Measurements from ENCODE around the gene ICE2.

ICE2 gene

GRCh38 chr15:60477916-60478565 is 901 bp downstream of the ICE2 start:
- DNase-seq (ENCODE audit: low read depth, low spot score): no peak
- Histone ChIP-seq H3K27me3 (ENCODE audit: insufficient read depth, insufficient read length) (no peaks in the 10 kb centered on the region), H3K4me3 (ENCODE audit: insufficient read length, low read depth) (peak overlapping the region; percentile 94), H3K9me3 (ENCODE audit: insufficient read depth, low read length) (no peaks in the 10 kb centered on the region), H3K36me3 (ENCODE audit: insufficient read depth, insufficient read length, low read length) (peaks cover 36% of the 10 kb centered on the region), H3K4me1 (ENCODE audit: insufficient read depth, insufficient read length) (no peaks in the 10 kb centered on the region), H3K9ac (ENCODE audit: insufficient read length, low read depth) (peak overlapping the region; percentile 98)
- no peak for TF ChIP-seq SUZ12 (IDR thresholded peaks at IDR 0.05; ENCODE audit: extremely low read depth, insufficient read depth, insufficient read length)
- TF ChIP-seq YY1 (IDR thresholded peaks at IDR 0.05; ENCODE audit: insufficient read depth, insufficient read length): no peak

- Histone ChIP-seq H3K9me3 (ENCODE audit: insufficient read depth, low read length) (no peaks in the 10 kb centered on the region), H3K9ac (ENCODE audit: insufficient read length, low read depth) (no peak overlapping the region), H3K36me3 (ENCODE audit: insufficient read depth, insufficient read length, low read length) (peaks cover 45% of the 10 kb centered on the region), H3K27me3 (ENCODE audit: insufficient read depth, insufficient read length) (no peaks in the 10 kb centered on the region), H3K4me1 (ENCODE audit: insufficient read depth, insufficient read length) (no peaks in the 10 kb centered on the region), H3K4me3 (ENCODE audit: insufficient read length, low read depth) (no peak overlapping the region)
- DNase-seq (ENCODE audit: low read depth, low spot score): no peak
- no peak for TF ChIP-seq ZNF274 (IDR thresholded peaks at IDR 0.05; ENCODE audit: low read depth, low read length)
- TF ChIP-seq YY1 (IDR thresholded peaks at IDR 0.05; ENCODE audit: insufficient read depth, insufficient read length): no peak
- no peak for TF ChIP-seq SUZ12 (IDR thresholded peaks at IDR 0.05; ENCODE audit: extremely low read depth, insufficient read depth, insufficient read length)
Measured at GRCh38 chr15:60477164-60477563, 1.8 kb downstream of the ICE2 start.

- no peak overlapping the region for H3K4me3 ChIP-seq (ENCODE audit: insufficient read length, low read depth)
- no peak for TF ChIP-seq SUZ12 (IDR thresholded peaks at IDR 0.05; ENCODE audit: extremely low read depth, insufficient read depth, insufficient read length)
- TF ChIP-seq ZNF274 (IDR thresholded peaks at IDR 0.05; ENCODE audit: low read depth, low read length): no peak
- TF ChIP-seq YY1 (IDR thresholded peaks at IDR 0.05; ENCODE audit: insufficient read depth, insufficient read length): no peak
- no peak overlapping the region for H3K9ac ChIP-seq (ENCODE audit: insufficient read length, low read depth)
- peaks cover 46% of the 10 kb centered on the region for H3K36me3 ChIP-seq (ENCODE audit: insufficient read depth, insufficient read length, low read length)
- no peaks in the 10 kb centered on the region for H3K9me3 ChIP-seq (ENCODE audit: insufficient read depth, low read length)
- no peak for DNase-seq (ENCODE audit: low read depth, low spot score)
- no peaks in the 10 kb centered on the region for H3K4me1 ChIP-seq (ENCODE audit: insufficient read depth, insufficient read length)
- no peaks in the 10 kb centered on the region for H3K27me3 ChIP-seq (ENCODE audit: insufficient read depth, insufficient read length)
Measured at GRCh38 chr15:60476713-60477112, 2.2 kb downstream of the ICE2 start.

GRCh38 chr15:60473135-60473534 is 5.8 kb downstream of the ICE2 start:
- Histone ChIP-seq H3K4me3 (ENCODE audit: insufficient read length, low read depth) (no peak overlapping the region), H3K27me3 (ENCODE audit: insufficient read depth, insufficient read length) (no peaks in the 10 kb centered on the region), H3K9ac (ENCODE audit: insufficient read length, low read depth) (no peak overlapping the region), H3K9me3 (ENCODE audit: insufficient read depth, low read length) (no peaks in the 10 kb centered on the region), H3K36me3 (ENCODE audit: insufficient read depth, insufficient read length, low read length) (peaks cover 67% of the 10 kb centered on the region), H3K4me1 (ENCODE audit: insufficient read depth, insufficient read length) (no peaks in the 10 kb centered on the region)
- TF ChIP-seq SUZ12 (IDR thresholded peaks at IDR 0.05; ENCODE audit: extremely low read depth, insufficient read depth, insufficient read length) (no peak), YY1 (IDR thresholded peaks at IDR 0.05; ENCODE audit: insufficient read depth, insufficient read length) (no peak), ZNF274 (IDR thresholded peaks at IDR 0.05; ENCODE audit: low read depth, low read length) (no peak)
- no peak for DNase-seq (ENCODE audit: low read depth, low spot score)

GRCh38 chr15:60471314-60471713 is 7.6 kb downstream of the ICE2 start:
- DNase-seq (ENCODE audit: low read depth, low spot score): no peak
- peaks cover 78% of the 10 kb centered on the region for H3K36me3 ChIP-seq (ENCODE audit: insufficient read depth, insufficient read length, low read length)
- no peaks in the 10 kb centered on the region for H3K4me1 ChIP-seq (ENCODE audit: insufficient read depth, insufficient read length)

GRCh38 chr15:60469893-60470641 is 8.9 kb downstream of the ICE2 start:
- H3K4me3 ChIP-seq (ENCODE audit: insufficient read length, low read depth): no peak overlapping the region
- DNase-seq (ENCODE audit: low read depth, low spot score): no peak
- H3K27me3 ChIP-seq (ENCODE audit: insufficient read depth, insufficient read length): no peaks in the 10 kb centered on the region
- TF ChIP-seq YY1 (IDR thresholded peaks at IDR 0.05; ENCODE audit: insufficient read depth, insufficient read length): no peak
- H3K36me3 ChIP-seq (ENCODE audit: insufficient read depth, insufficient read length, low read length): peaks cover 69% of the 10 kb centered on the region
- no peaks in the 10 kb centered on the region for H3K9me3 ChIP-seq (ENCODE audit: insufficient read depth, low read length)
- no peaks in the 10 kb centered on the region for H3K4me1 ChIP-seq (ENCODE audit: insufficient read depth, insufficient read length)
- H3K9ac ChIP-seq (ENCODE audit: insufficient read length, low read depth): no peak overlapping the region

More at GRCh38 chr15:60471314-60471713, 7.6 kb downstream of the ICE2 start:
- H3K9me3 ChIP-seq (ENCODE audit: insufficient read depth, low read length): no peaks in the 10 kb centered on the region
- no peak for TF ChIP-seq SUZ12 (IDR thresholded peaks at IDR 0.05; ENCODE audit: extremely low read depth, insufficient read depth, insufficient read length)
- no peak for TF ChIP-seq ZNF274 (IDR thresholded peaks at IDR 0.05; ENCODE audit: low read depth, low read length)
- TF ChIP-seq YY1 (IDR thresholded peaks at IDR 0.05; ENCODE audit: insufficient read depth, insufficient read length): no peak
- H3K9ac ChIP-seq (ENCODE audit: insufficient read length, low read depth): no peak overlapping the region
- no peak overlapping the region for H3K4me3 ChIP-seq (ENCODE audit: insufficient read length, low read depth)
- no peaks in the 10 kb centered on the region for H3K27me3 ChIP-seq (ENCODE audit: insufficient read depth, insufficient read length)

- H3K36me3 ChIP-seq (ENCODE audit: insufficient read depth, insufficient read length, low read length): peaks cover 52% of the 10 kb centered on the region
Measured at GRCh38 chr15:60464836-60465630, 13.9 kb downstream of the ICE2 start.

More at GRCh38 chr15:60464836-60465630, 13.9 kb downstream of the ICE2 start:
- H3K9ac ChIP-seq (ENCODE audit: insufficient read length, low read depth): no peak overlapping the region
- no peak for TF ChIP-seq YY1 (IDR thresholded peaks at IDR 0.05; ENCODE audit: insufficient read depth, insufficient read length)
- TF ChIP-seq ZNF274 (IDR thresholded peaks at IDR 0.05; ENCODE audit: low read depth, low read length): no peak
- no peak for TF ChIP-seq SUZ12 (IDR thresholded peaks at IDR 0.05; ENCODE audit: extremely low read depth, insufficient read depth, insufficient read length)
- no peaks in the 10 kb centered on the region for H3K27me3 ChIP-seq (ENCODE audit: insufficient read depth, insufficient read length)
- H3K4me1 ChIP-seq (ENCODE audit: insufficient read depth, insufficient read length): no peaks in the 10 kb centered on the region
- no peaks in the 10 kb centered on the region for H3K9me3 ChIP-seq (ENCODE audit: insufficient read depth, low read length)
- no peak overlapping the region for H3K4me3 ChIP-seq (ENCODE audit: insufficient read length, low read depth)
- DNase-seq (ENCODE audit: low read depth, low spot score): no peak
